H1 (cell line): ENCODE data around the gene SYT13. TPM values are rescaled to one million over a fixed set of nuclear protein-coding genes. Genes with fewer than 3 reads are reported as not detected.

Source experiments
- CTCF ChIA-PET: fragments of 300-600 bp; sonication (Branson Sonifier 250); formaldehyde crosslinking; loops from one replicate; lab custom pipeline; 2021; ENCODE audit not compliant: partially characterized antibody; lab: Charles Lee
- POLR2A ChIA-PET: fragments of 300-600 bp; sonication (Branson Sonifier 250); formaldehyde crosslinking; loops from one replicate; lab custom pipeline; 2021; ENCODE audit warnings: inconsistent platforms; ENCODE audit not compliant: partially characterized antibody; lab: Charles Lee
- DNase-seq, 2 experiments: peaks; one replicate each; pipeline versions ENCODE4 v3.0.0 to v3.0.0-alpha.2; 2010 to 2022; ENCODE audit warnings: low spot score in 2 of 2, low read depth in 1 of 2, mixed read lengths in 1 of 2
- FAIRE-seq: peaks from 2 replicates; lab custom pipeline; 2011; peaks lifted over from hg19 to GRCh38; lab: Jason Lieb, UNC
- H2AFZ ChIP-seq: 2 replicates; pipeline ENCODE4 v1.8.1; 2012; ENCODE audit warnings: low read length, inconsistent platforms
- H2AK5ac ChIP-seq: 2 replicates; pipeline ENCODE4 v1.6.1; 2013; ENCODE audit warnings: low read depth, low read length
- H2BK120ac ChIP-seq: replicated peaks from 2 replicates; pipeline ENCODE3; 2013; ENCODE audit warnings: low read depth, low read length, inconsistent platforms
- H2BK12ac ChIP-seq: 2 replicates; pipeline ENCODE4 v1.6.1; 2013; ENCODE audit warnings: low read depth, low read length
- H2BK15ac ChIP-seq: 2 replicates; pipeline ENCODE4 v1.6.1; 2013; ENCODE audit warnings: low read length
- H2BK20ac ChIP-seq: 2 replicates; pipeline ENCODE4 v1.6.1; 2013; ENCODE audit warnings: low read length
- H2BK5ac ChIP-seq: 2 replicates; pipeline ENCODE4 v1.6.1; 2013; ENCODE audit warnings: low read depth, low read length
- H3K14ac ChIP-seq: 2 replicates; pipeline ENCODE4 v1.6.1; 2013; ENCODE audit warnings: inconsistent platforms; ENCODE audit not compliant: insufficient read length
- H3K18ac ChIP-seq: 2 replicates; pipeline ENCODE4 v1.6.1; 2013; ENCODE audit warnings: low read length; ENCODE audit errors: extremely low read depth
- H3K23ac ChIP-seq: 2 replicates; pipeline ENCODE4 v1.6.1; 2013; ENCODE audit warnings: inconsistent platforms; ENCODE audit not compliant: insufficient read length
- H3K23me2 ChIP-seq: 2 replicates; pipeline ENCODE4 v1.6.1; 2013; ENCODE audit warnings: low read depth, low read length
- H3K27ac ChIP-seq: 2 replicates; pipeline ENCODE4 v1.6.1; 2011; ENCODE audit warnings: low read depth, low read length, inconsistent platforms
- H3K27me3 ChIP-seq, 4 experiments: replicated peaks in 1 of 4; 1 replicate in 1 of 4; 2 replicates in 3 of 4; pipeline versions ENCODE4 v1.6.1 to v1.8.1; 2011 to 2013; ENCODE audit warnings: low read length in 3 of 4, mild to moderate bottlenecking in 3 of 4, inconsistent platforms in 2 of 4, mixed read lengths in 2 of 4, moderate library complexity in 1 of 4; ENCODE audit not compliant: control insufficient read depth in 3 of 4, insufficient read depth in 3 of 4; ENCODE audit errors: extremely low read depth in 1 of 4
- H3K36me3 ChIP-seq, 4 experiments: 2 replicates each; pipeline versions ENCODE4 v1.6.1 to v1.8.1; 2011 to 2013; ENCODE audit warnings: mild to moderate bottlenecking in 4 of 4, low read length in 3 of 4, moderate library complexity in 2 of 4, control low read depth in 1 of 4, inconsistent platforms in 1 of 4; ENCODE audit not compliant: insufficient read depth in 4 of 4, control insufficient read depth in 2 of 4
- H3K4ac ChIP-seq: replicated peaks from 2 replicates; pipeline ENCODE3; 2013; ENCODE audit warnings: low read length, low read depth, mixed read lengths, inconsistent platforms; ENCODE audit not compliant: insufficient read length
- H3K4me1 ChIP-seq, 4 experiments: replicated peaks in 1 of 4; 1 replicate in 1 of 4; 2 replicates in 3 of 4; pipeline versions ENCODE4 v1.6.1 to v1.8.1; 2011 to 2013; ENCODE audit warnings: low read length in 3 of 4, inconsistent platforms in 2 of 4, mixed read lengths in 1 of 4; ENCODE audit not compliant: insufficient read depth in 4 of 4, control insufficient read depth in 3 of 4
- H3K4me2 ChIP-seq, 2 experiments: 2 replicates each; pipeline versions ENCODE4 v1.6.1 to v1.8.1; 2011 to 2013; ENCODE audit warnings: low read depth in 2 of 2, low read length in 2 of 2, control low read depth in 1 of 2, inconsistent platforms in 1 of 2, mild to moderate bottlenecking in 1 of 2; ENCODE audit not compliant: insufficient read depth in 1 of 2
- H3K4me3 ChIP-seq, 4 experiments: fragments of 200-600, 300-600 bp in 1 of 4; sonication (generic), shearing (Covaris generic), sonication (Bioruptor Twin) in 1 of 4; 2 replicates each; pipeline versions ENCODE4 v1.5.1 to v1.8.1; 2011 to 2016; ENCODE audit warnings: low read length in 4 of 4, low read depth in 3 of 4, control low read depth in 2 of 4, inconsistent platforms in 2 of 4, mild to moderate bottlenecking in 2 of 4, mixed read lengths in 1 of 4, moderate library complexity in 1 of 4; ENCODE audit not compliant: insufficient read depth in 2 of 4; ENCODE audit errors: extremely low read depth in 1 of 4
- H3K56ac ChIP-seq: replicated peaks from 2 replicates; pipeline ENCODE3; 2013; ENCODE audit warnings: low read depth, mild to moderate bottlenecking, mixed read lengths, low read length, inconsistent platforms; ENCODE audit not compliant: insufficient read length
- H3K79me1 ChIP-seq: 2 replicates; pipeline ENCODE4 v1.6.1; 2013; ENCODE audit warnings: low read depth, low read length, control low read depth
- H3K79me2 ChIP-seq, 2 experiments: 2 replicates each; pipeline versions ENCODE4 v1.6.1 to v1.8.1; 2012 to 2013; ENCODE audit warnings: low read length in 2 of 2, mild to moderate bottlenecking in 2 of 2, inconsistent platforms in 1 of 2; ENCODE audit not compliant: insufficient read depth in 2 of 2, control insufficient read depth in 1 of 2
- H3K9ac ChIP-seq, 4 experiments: replicated peaks in 1 of 4; 1 replicate in 1 of 4; 2 replicates in 3 of 4; pipeline versions ENCODE4 v1.6.1 to v1.8.1; 2011 to 2013; ENCODE audit warnings: low read depth in 3 of 4, low read length in 3 of 4, control low read depth in 2 of 4, mild to moderate bottlenecking in 2 of 4, moderate library complexity in 2 of 4, inconsistent platforms in 1 of 4; ENCODE audit errors: extremely low read depth in 1 of 4
- H3K9me3 ChIP-seq, 2 experiments: 2 replicates each; pipeline versions ENCODE4 v1.6.1 to v1.8.1; 2012 to 2013; ENCODE audit warnings: mild to moderate bottlenecking in 2 of 2, moderate library complexity in 2 of 2, control low read depth in 1 of 2, inconsistent platforms in 1 of 2, low read depth in 1 of 2, low read length in 1 of 2, mixed read lengths in 1 of 2; ENCODE audit not compliant: insufficient read depth in 2 of 2
- H4K20me1 ChIP-seq, 2 experiments: replicated peaks in 1 of 2; 2 replicates each; pipeline versions ENCODE3 to v1.8.1; 2011 to 2013; ENCODE audit warnings: inconsistent platforms in 2 of 2, low read length in 2 of 2, mild to moderate bottlenecking in 1 of 2; ENCODE audit not compliant: insufficient read depth in 2 of 2, control insufficient read depth in 1 of 2
- H4K5ac ChIP-seq: 2 replicates; pipeline ENCODE4 v1.6.1; 2013; ENCODE audit warnings: low read length, low read depth, mixed read lengths, inconsistent platforms; ENCODE audit not compliant: insufficient read length
- H4K8ac ChIP-seq: 2 replicates; pipeline ENCODE4 v1.8.0; 2013; ENCODE audit warnings: mild to moderate bottlenecking, moderate library complexity, low read length, inconsistent platforms; ENCODE audit not compliant: insufficient read depth; ENCODE audit errors: extremely low read depth
- H4K91ac ChIP-seq: replicated peaks from 2 replicates; pipeline ENCODE3; 2013; ENCODE audit warnings: low read length, mixed read lengths, inconsistent platforms; ENCODE audit not compliant: insufficient read length
- CBX5 ChIP-seq: fragments of 300-800, 300-1000 bp; sonication (generic); IDR thresholded peaks from 2 replicates; pipeline ENCODE4 v1.7.1; 2016; ENCODE audit warnings: antibody characterized with exemption, low read length, low read depth
- WGBS, 2 experiments: shearing (Covaris generic) in 1 of 2; methylation state at CpG; one replicate each; pipeline versions ENCODE4 v1.1.6 to v1.1.7; 2013 to 2015; ENCODE audit warnings: low lambda C conversion rate in 2 of 2, mixed read lengths in 2 of 2, inconsistent platforms in 1 of 2, low coverage in 1 of 2, missing lambda C conversion rate in 1 of 2; ENCODE audit not compliant: insufficient replicate concordance in 2 of 2, insufficient coverage in 1 of 2, insufficient read length in 1 of 2; ENCODE audit errors: extremely low coverage in 1 of 2, missing lambda C conversion rate in 1 of 2; 5-methylcytosine and 5-hydroxymethylcytosine counted together
- polyA plus RNA-seq, 7 experiments: library from polyadenylated mRNA; depleted of rRNA in 3 of 7; stranded (reverse) in 5 of 7; unstranded in 2 of 7; fragments of >200 nt in 5 of 7; fragments of 200-250 nt in 2 of 7; gene quantifications; 1 replicate in 5 of 7; 2 replicates in 1 of 7; 4 replicates in 1 of 7; pipeline versions ENCODE4 v1.2.1 to v1.2.3, GENCODE V29; 2011 to 2013; ENCODE audit warnings: missing spikeins in 2 of 7, mixed read lengths in 2 of 7
- total RNA-seq: library from RNA; stranded (reverse); fragmentation: NEBNext Ultra II Directional; extraction: Animal tissue kit (Norgen Biotek cat#: 25700); gene quantifications from 2 replicates; pipeline ENCODE4 v1.2.1, GENCODE V29; 2021

The SYT13 gene
- total and polyA plus RNA-seq, 2 of the 8 experiments (the other 6 are each of a cell fraction or from before 2014, with no cell fraction given), result 4.8 to 13.2 TPM

DNA sequence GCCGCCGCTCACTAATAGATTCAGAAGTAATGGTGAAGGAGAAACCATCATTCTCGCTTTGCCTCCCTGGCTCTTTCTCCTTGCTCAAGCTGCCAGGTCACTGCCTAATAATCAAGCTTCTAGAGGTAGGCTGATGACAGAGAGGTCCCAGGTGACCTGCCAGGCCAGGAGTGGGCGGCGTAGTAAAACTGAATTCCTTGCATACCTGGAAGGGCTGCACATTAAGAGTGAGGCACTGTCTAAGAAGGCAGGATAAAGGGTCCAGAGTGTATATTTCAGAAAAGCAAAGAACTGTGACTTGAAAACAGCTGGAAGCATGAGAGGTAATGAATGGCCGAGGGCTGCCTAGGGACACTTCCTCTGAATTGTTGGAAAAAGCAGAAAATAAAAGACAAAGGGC lies 4.1 kb downstream of the SYT13 start:
- CTCF ChIA-PET, result interaction anchor here (0.9 to 16.2 kb wide), 12 partner anchors 13 to 355 kb away, joined by 3 to 211 read pairs (median 4); no protein-coding TSS in a partner anchor

More for the DNA sequence above, 4.1 kb downstream of the SYT13 start:
- Histone ChIP-seq H3K9me3 (peaks cover 8 to 10% of the 10 kb centered on the region in 2 experiments; a peak in 3 of 4 replicates), H2AFZ (no peak overlapping the region), H3K4me1 (peaks cover 0 to 9% (median 3%) of the 10 kb centered on the region in 4 experiments; a peak in 5 of 7 replicates), H2BK120ac (no peak overlapping the region), H3K27ac (no peak overlapping the region), H3K79me1 (no peaks in the 10 kb centered on the region), H3K4ac (no peak overlapping the region), H3K23me2 (peaks cover 12% of the 10 kb centered on the region; the same call in 1 of the 2 replicates), H3K79me2 (no peaks in the 10 kb centered on the region), H3K36me3 (no peaks in the 10 kb centered on the region), H3K56ac (no peak overlapping the region), H3K4me3 (no peak overlapping the region), H3K14ac (no peak overlapping the region), H3K27me3 (peaks cover 2 to 18% (median 14%) of the 10 kb centered on the region in 4 experiments; a peak in 6 of 7 replicates), H3K4me2 (no peak overlapping the region), H4K91ac (no peak overlapping the region), H3K18ac (no peak overlapping the region), H2BK5ac (no peak overlapping the region), H4K5ac (no peak overlapping the region), H2BK15ac (no peak overlapping the region), H4K8ac (no peak overlapping the region), H2BK12ac (0 out of 2 replicates have a peak overlapping the region, but pooled peaks have one; percentile 27), H2AK5ac (no peak overlapping the region), H3K23ac (no peak overlapping the region), H4K20me1 (no peaks in the 10 kb centered on the region), H3K9ac (no peak overlapping the region), H2BK20ac (no peak overlapping the region)
- no peak for DNase-seq
- no peak for FAIRE-seq
- 87% methylated on average over 6 of the region's 6 CpGs; no CpG with 5 or more reads in 1 of the 2 experiments for WGBS, 2 experiments
- POLR2A ChIA-PET, result no interaction called here
- TF ChIP-seq CBX5, result no peak
